Sigmoid colon (tissue), 7 donors: ENCODE results near the gene TEKT3. TPM values are rescaled to one million over a fixed set of nuclear protein-coding genes. Genes with fewer than 3 reads are reported as not detected.
A peak's percentile ranks its signal among the peaks of the same experiment; 100 is the strongest.

Source experiments
- DNase-seq: peaks from one replicate; pipeline ENCODE4 v3.0.0-alpha.2; 2019
- H3K27ac ChIP-seq, 4 donors: fragments of 200-600 bp; sonication (generic); one replicate each; pipeline ENCODE4 v1.5.1; 2016 to 2019; ENCODE audit warnings: mild to moderate bottlenecking in 1 of 4
- H3K27me3 ChIP-seq, 3 donors: fragments of 200-600 bp; sonication (generic); one replicate each; pipeline ENCODE4 v1.5.1; 2019; ENCODE audit warnings: mild to moderate bottlenecking in 1 of 3
- H3K36me3 ChIP-seq, 4 donors: fragments of 200-600 bp; sonication (generic); one replicate each; pipeline ENCODE4 v1.5.1; 2016 to 2019
- H3K4me1 ChIP-seq, 4 donors: fragments of 200-600 bp; sonication (generic); one replicate each; pipeline ENCODE4 v1.5.1; 2017 to 2019
- H3K4me3 ChIP-seq, 4 donors: fragments of 200-600 bp; sonication (generic); one replicate each; pipeline ENCODE4 v1.5.1; 2017 to 2019; ENCODE audit warnings: mild to moderate bottlenecking in 2 of 4, moderate library complexity in 1 of 4
- H3K9me3 ChIP-seq, 4 donors: fragments of 200-600 bp in 3 of 4; sonication (generic) in 3 of 4; one replicate each; pipeline versions ENCODE4 v1.5.1 to v1.6.1; 2013 to 2019
- EP300 ChIP-seq, 4 donors: sonication (generic); formaldehyde crosslinking; IDR thresholded peaks; one replicate each; pipeline ENCODE4 v1.6.1; 2017; ENCODE audit warnings: antibody characterized with exemption in 4 of 4
- POLR2A ChIP-seq, 2 donors: fragments of 450-650 bp; IDR thresholded peaks; one replicate each; pipeline ENCODE4 v1.6.1; 2016; ENCODE audit warnings: antibody characterized with exemption in 2 of 2, mild to moderate bottlenecking in 2 of 2, moderate library complexity in 2 of 2
- POLR2AphosphoS5 ChIP-seq, 4 donors: sonication (generic); formaldehyde crosslinking; IDR thresholded peaks; one replicate each; pipeline ENCODE4 v1.6.1; 2017; ENCODE audit warnings: antibody characterized with exemption in 4 of 4
- WGBS, 2 donors: extraction: QIAGEN DNeasy Blood & Tissue Kit; methylation state at CpG; one replicate each; pipeline ENCODE4 v1.1.7; 2013; 5-methylcytosine and 5-hydroxymethylcytosine counted together
- intact Hi-C: fragments of 100-400 bp; cut with DNase I; formaldehyde crosslinking; loops from one replicate; pipeline ENCODE4 v1.15.1; 2023
- polyA plus RNA-seq, 3 donors: library from polyadenylated mRNA; stranded (reverse); fragments of 200-250 nt; gene quantifications; one replicate each; pipeline ENCODE4 v1.2.3, GENCODE V29; 2013
- total RNA-seq, 4 donors: library from RNA; depleted of rRNA; stranded (reverse); fragments of >200 nt; gene quantifications; one replicate each; pipeline ENCODE4 v1.1.0, GENCODE V29; 2016
- TF ChIP-seq, protein P1 (sequence below), 4 experiments: fragments of 450-650 bp in 3 of 4; fragments of 200-600 bp in 1 of 4; IDR thresholded peaks; one replicate each; pipeline ENCODE4 v1.5.1; 2016 to 2019; ENCODE audit warnings: antibody characterized with exemption in 4 of 4, mild to moderate bottlenecking in 3 of 4, moderate library complexity in 2 of 4
- donor health status: healthy with polysubstance abuse.
- donor health status: Bipolar disorder and iron deficiency.
- donor health status: healthy.

TEKT3 gene
- total and polyA plus RNA-seq, 7 donors: 0.26 to 1.8 TPM; not detected in 5

DNA sequence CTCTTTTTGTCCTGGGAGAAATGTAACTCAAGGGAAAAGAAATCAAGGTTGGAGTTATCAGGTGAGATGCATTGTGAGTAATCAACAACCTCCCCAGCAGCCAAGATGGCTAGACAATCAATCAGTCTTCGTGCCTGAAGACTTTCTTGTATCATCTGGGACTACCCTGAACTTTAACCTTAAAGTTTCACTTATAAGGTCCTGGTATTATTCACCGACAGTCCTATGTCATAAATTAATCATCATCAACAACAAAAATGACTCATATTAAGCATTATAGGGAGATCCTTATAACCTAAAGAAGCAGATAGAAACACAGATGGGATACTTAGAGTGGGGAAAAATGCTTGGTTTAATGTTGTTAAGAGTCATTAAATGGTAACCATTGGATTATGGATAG, 7.7 kb upstream of the TEKT3 start:
- H3K4me1 ChIP-seq: peaks cover 0 to 54% (median 34%) of the 10 kb centered on the region in 4 donors
- no peak for TF ChIP-seq EP300 (IDR thresholded peaks at IDR 0.05)
- TF ChIP-seq, protein P1, sequence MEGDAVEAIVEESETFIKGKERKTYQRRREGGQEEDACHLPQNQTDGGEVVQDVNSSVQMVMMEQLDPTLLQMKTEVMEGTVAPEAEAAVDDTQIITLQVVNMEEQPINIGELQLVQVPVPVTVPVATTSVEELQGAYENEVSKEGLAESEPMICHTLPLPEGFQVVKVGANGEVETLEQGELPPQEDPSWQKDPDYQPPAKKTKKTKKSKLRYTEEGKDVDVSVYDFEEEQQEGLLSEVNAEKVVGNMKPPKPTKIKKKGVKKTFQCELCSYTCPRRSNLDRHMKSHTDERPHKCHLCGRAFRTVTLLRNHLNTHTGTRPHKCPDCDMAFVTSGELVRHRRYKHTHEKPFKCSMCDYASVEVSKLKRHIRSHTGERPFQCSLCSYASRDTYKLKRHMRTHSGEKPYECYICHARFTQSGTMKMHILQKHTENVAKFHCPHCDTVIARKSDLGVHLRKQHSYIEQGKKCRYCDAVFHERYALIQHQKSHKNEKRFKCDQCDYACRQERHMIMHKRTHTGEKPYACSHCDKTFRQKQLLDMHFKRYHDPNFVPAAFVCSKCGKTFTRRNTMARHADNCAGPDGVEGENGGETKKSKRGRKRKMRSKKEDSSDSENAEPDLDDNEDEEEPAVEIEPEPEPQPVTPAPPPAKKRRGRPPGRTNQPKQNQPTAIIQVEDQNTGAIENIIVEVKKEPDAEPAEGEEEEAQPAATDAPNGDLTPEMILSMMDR (IDR thresholded peaks at IDR 0.05): no peak
- TF ChIP-seq POLR2AphosphoS5 (IDR thresholded peaks at IDR 0.05): no peak
- TF ChIP-seq POLR2A (IDR thresholded peaks at IDR 0.05): no peak
- no peaks in the 10 kb centered on the region for H3K36me3 ChIP-seq
- H3K4me3 ChIP-seq: no peak overlapping the region
- no peaks in the 10 kb centered on the region for H3K27me3 ChIP-seq
- H3K27ac ChIP-seq: peak overlapping the region in 1 of 4 donors; percentile 6
- 28 to 55% methylated on average over 2 of the region's 2 CpGs for WGBS, 2 donors
- intact Hi-C loops: no loop called here
- no peaks in the 10 kb centered on the region for H3K9me3 ChIP-seq
- no peak for DNase-seq

GRCh38 chr17:15348021-15348420, 6.6 kb upstream of the TEKT3 start:
- Histone ChIP-seq H3K9me3 (no peaks in the 10 kb centered on the region), H3K4me1 (peaks cover 0 to 47% (median 32%) of the 10 kb centered on the region in 4 donors), H3K27me3 (no peaks in the 10 kb centered on the region), H3K36me3 (no peaks in the 10 kb centered on the region), H3K27ac (no peak overlapping the region), H3K4me3 (no peak overlapping the region)
- intact Hi-C loops: no loop called here
- no peak for TF ChIP-seq POLR2A (IDR thresholded peaks at IDR 0.05)
- TF ChIP-seq, protein P1 (IDR thresholded peaks at IDR 0.05): no peak
- no peak for TF ChIP-seq EP300 (IDR thresholded peaks at IDR 0.05)
- no peak for TF ChIP-seq POLR2AphosphoS5 (IDR thresholded peaks at IDR 0.05)
- 6 to 51% methylated on average over 4 of the region's 4 CpGs for WGBS, 2 donors
- no peak for DNase-seq

- Histone ChIP-seq H3K4me3 (no peak overlapping the region), H3K27ac (no peak overlapping the region), H3K4me1 (peaks cover 0 to 38% (median 17%) of the 10 kb centered on the region in 4 donors), H3K27me3 (no peaks in the 10 kb centered on the region), H3K9me3 (no peaks in the 10 kb centered on the region), H3K36me3 (no peaks in the 10 kb centered on the region)
- intact Hi-C loops: no loop called here
- DNase-seq: no peak
- 35 to 70% methylated on average over 13 of the region's 13 CpGs for WGBS, 2 donors
- TF ChIP-seq POLR2AphosphoS5 (IDR thresholded peaks at IDR 0.05) (no peak), POLR2A (IDR thresholded peaks at IDR 0.05) (no peak)
- TF ChIP-seq, protein P1 (IDR thresholded peaks at IDR 0.05): no peak
Measured at GRCh38 chr17:15346066-15346595, 4.7 kb upstream of the TEKT3 start.

- no peak for DNase-seq
- WGBS, 2 donors: 62 to 72% methylated on average over 4 of the region's 4 CpGs
- H3K36me3 ChIP-seq: no peaks in the 10 kb centered on the region
- peaks cover 0 to 26% (median 13%) of the 10 kb centered on the region in 4 donors for H3K4me1 ChIP-seq
- H3K27me3 ChIP-seq: no peaks in the 10 kb centered on the region
- TF ChIP-seq EP300 (IDR thresholded peaks at IDR 0.05) (no peak), POLR2A (IDR thresholded peaks at IDR 0.05) (no peak), POLR2AphosphoS5 (IDR thresholded peaks at IDR 0.05) (no peak)
- TF ChIP-seq, protein P1 (IDR thresholded peaks at IDR 0.05): no peak
- H3K27ac ChIP-seq: no peak overlapping the region
- intact Hi-C loops: no loop called here
- no peak overlapping the region for H3K4me3 ChIP-seq
- H3K9me3 ChIP-seq: no peaks in the 10 kb centered on the region
Measured at GRCh38 chr17:15343749-15344148, 2.4 kb upstream of the TEKT3 start.

DNA sequence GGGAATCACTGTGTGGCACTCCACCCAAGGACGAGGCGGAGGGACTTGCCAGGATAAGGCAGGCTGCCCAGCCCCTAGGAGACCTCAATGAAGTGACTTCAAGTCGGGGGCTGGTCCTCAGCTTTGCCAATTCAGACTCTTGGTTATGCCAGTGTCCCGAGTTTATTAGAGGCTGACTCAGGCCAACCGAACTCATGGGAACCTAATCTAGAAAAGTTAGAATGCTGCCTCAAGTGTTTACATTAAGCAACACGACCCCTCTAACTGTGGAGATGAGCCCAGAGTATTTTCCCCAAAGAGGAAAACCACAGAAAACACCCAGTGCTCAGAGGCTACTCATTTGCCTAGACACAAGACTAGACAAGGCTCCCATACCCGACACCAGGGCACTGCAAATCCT, 1.1 kb upstream of the TEKT3 start:
- DNase-seq: no peak
- Histone ChIP-seq H3K9me3 (no peaks in the 10 kb centered on the region), H3K4me1 (peaks cover 0 to 13% (median 6%) of the 10 kb centered on the region in 4 donors), H3K4me3 (no peak overlapping the region), H3K27ac (no peak overlapping the region), H3K36me3 (no peaks in the 10 kb centered on the region), H3K27me3 (no peaks in the 10 kb centered on the region)
- intact Hi-C loops: no loop called here
- TF ChIP-seq POLR2A (IDR thresholded peaks at IDR 0.05) (no peak), EP300 (IDR thresholded peaks at IDR 0.05) (no peak), POLR2AphosphoS5 (IDR thresholded peaks at IDR 0.05) (no peak)
- TF ChIP-seq, protein P1 (IDR thresholded peaks at IDR 0.05): no peak
- 70 to 73% methylated on average over 7 of the region's 7 CpGs for WGBS, 2 donors
